IMR-90 (cell line): ENCODE results near the gene CHRNG. TPM values are rescaled to one million over a fixed set of nuclear protein-coding genes. Genes with fewer than 3 reads are reported as not detected.

Experiments used
- ATAC-seq: fragments of 200-7000 bp; cut with Tn5 transposase; 2 replicates; pipeline ENCODE4 v1.9.1; 2020; ENCODE audit warnings: low read depth, mild to moderate bottlenecking, moderate library complexity
- BruUV-seq: library from RNA; stranded (reverse); fragments of 400-500 nt; replicated peaks from 2 replicates; lab custom pipeline; 2021; lab: Mats Ljungman, UMichigan
- CTCF ChIA-PET: fragments of 300-600 bp; formaldehyde crosslinking; extraction: SDS; loops from one replicate; lab custom pipeline; 2021; ENCODE audit warnings: antibody characterized with exemption; lab: Yijun Ruan, JAX
- POLR2A ChIA-PET: fragments of 300-600 bp; sonication (Branson Sonifier 250); formaldehyde crosslinking; loops from one replicate; lab custom pipeline; 2022; ENCODE audit warnings: antibody characterized with exemption; ENCODE audit not compliant: unreplicated experiment; lab: Charles Lee
- DNase-seq: peaks from one replicate; pipeline ENCODE4 v3.0.0; 2013
- H2AFZ ChIP-seq: replicated peaks from 2 replicates; pipeline ENCODE3; 2013; ENCODE audit warnings: low read length, mild to moderate bottlenecking; ENCODE audit not compliant: poor library complexity
- H2AK5ac ChIP-seq: 2 replicates; pipeline ENCODE4 v1.6.1; 2013; ENCODE audit warnings: low read depth, low read length, inconsistent platforms
- H2AK9ac ChIP-seq: replicated peaks from 2 replicates; pipeline ENCODE3; 2013; ENCODE audit warnings: mild to moderate bottlenecking, low read depth, low read length, moderate library complexity; ENCODE audit not compliant: poor library complexity
- H2BK120ac ChIP-seq: 2 replicates; pipeline ENCODE4 v1.6.1; 2013; ENCODE audit warnings: low read depth, low read length, inconsistent platforms
- H2BK15ac ChIP-seq: 3 replicates; pipeline ENCODE4 v1.6.1; 2013; ENCODE audit warnings: low read depth, low read length, inconsistent platforms
- H2BK20ac ChIP-seq: 2 replicates; pipeline ENCODE4 v1.6.1; 2013; ENCODE audit warnings: low read depth, mild to moderate bottlenecking, inconsistent platforms, low read length, moderate library complexity
- H2BK5ac ChIP-seq: 2 replicates; pipeline ENCODE4 v1.6.1; 2013; ENCODE audit warnings: mild to moderate bottlenecking, low read depth, low read length, inconsistent platforms; ENCODE audit not compliant: poor library complexity, severe bottlenecking
- H3K14ac ChIP-seq: replicated peaks from 2 replicates; pipeline ENCODE4 v1.6.1; 2013; ENCODE audit warnings: low read depth, low read length, inconsistent platforms
- H3K18ac ChIP-seq: 2 replicates; pipeline ENCODE4 v1.6.1; 2013; ENCODE audit warnings: low read depth, low read length, control low read depth
- H3K23ac ChIP-seq: 2 replicates; pipeline ENCODE4 v1.6.1; 2013; ENCODE audit warnings: low read depth, low read length, inconsistent platforms
- H3K27ac ChIP-seq: 2 replicates; pipeline ENCODE4 v1.5.1; 2013; ENCODE audit warnings: mild to moderate bottlenecking, control low read depth, low read length; ENCODE audit not compliant: insufficient read depth
- H3K27me3 ChIP-seq: 2 replicates; pipeline ENCODE4 v1.6.1; 2013; ENCODE audit warnings: low read length; ENCODE audit not compliant: control insufficient read depth, insufficient read depth
- H3K36me3 ChIP-seq: 2 replicates; pipeline ENCODE4 v1.6.1; 2013; ENCODE audit warnings: low read length, mixed read lengths; ENCODE audit not compliant: control insufficient read depth, insufficient read depth
- H3K4ac ChIP-seq: 2 replicates; pipeline ENCODE4 v1.6.1; 2013; ENCODE audit warnings: low read depth, low read length, inconsistent platforms
- H3K4me1 ChIP-seq: 2 replicates; pipeline ENCODE4 v1.6.1; 2013; ENCODE audit warnings: low read length, mixed read lengths; ENCODE audit not compliant: control insufficient read depth, insufficient read depth
- H3K4me2 ChIP-seq: 2 replicates; pipeline ENCODE4 v1.6.1; 2013; ENCODE audit warnings: low read depth, mild to moderate bottlenecking, control low read depth, low read length, moderate library complexity
- H3K4me3 ChIP-seq: 2 replicates; pipeline ENCODE4 v1.5.1; 2013; ENCODE audit warnings: low read depth, mild to moderate bottlenecking, control low read depth, low read length, moderate library complexity; ENCODE audit not compliant: insufficient read depth
- H3K56ac ChIP-seq: 2 replicates; pipeline ENCODE4 v1.6.1; 2013; ENCODE audit warnings: low read length, inconsistent platforms; ENCODE audit not compliant: insufficient read depth; ENCODE audit errors: extremely low read depth
- H3K79me1 ChIP-seq, 2 experiments: 2 replicates each; pipeline ENCODE4 v1.6.1; 2013; ENCODE audit warnings: low read length in 2 of 2, inconsistent platforms in 1 of 2, low read depth in 1 of 2
- H3K9ac ChIP-seq: 2 replicates; pipeline ENCODE4 v1.6.1; 2013; ENCODE audit warnings: low read depth, low read length, control low read depth
- H3K9me1 ChIP-seq: 2 replicates; pipeline ENCODE4 v1.6.1; 2013; ENCODE audit warnings: low read length, inconsistent platforms; ENCODE audit not compliant: insufficient read depth
- H3K9me3 ChIP-seq: 2 replicates; pipeline ENCODE4 v1.6.1; 2013; ENCODE audit warnings: low read length; ENCODE audit not compliant: control insufficient read depth, insufficient read depth
- H4K20me1 ChIP-seq: 2 replicates; pipeline ENCODE4 v1.6.1; 2013; ENCODE audit warnings: low read length, inconsistent platforms; ENCODE audit not compliant: insufficient read depth
- H4K5ac ChIP-seq: 2 replicates; pipeline ENCODE4 v1.6.1; 2013; ENCODE audit warnings: mild to moderate bottlenecking, low read depth, low read length, control low read depth
- H4K8ac ChIP-seq, 2 experiments: 2 replicates each; pipeline ENCODE4 v1.6.1; 2013; ENCODE audit warnings: low read depth in 2 of 2, low read length in 2 of 2, control low read depth in 1 of 2, inconsistent platforms in 1 of 2
- H4K91ac ChIP-seq: 2 replicates; pipeline ENCODE4 v1.6.1; 2013; ENCODE audit warnings: low read depth, low read length, inconsistent platforms; ENCODE audit not compliant: insufficient read depth
- CEBPB ChIP-seq: IDR thresholded peaks from 2 replicates; pipeline ENCODE4 v1.6.1; 2012; ENCODE audit warnings: low read depth, low read length, improper control_type of control experiment
- CHD1 ChIP-seq: IDR thresholded peaks from 2 replicates; pipeline ENCODE4 v1.6.1; 2012; ENCODE audit warnings: low read depth, low read length, improper control_type of control experiment
- FOS ChIP-seq: fragments of 150-350 bp; IDR thresholded peaks from 2 replicates; pipeline ENCODE4 v1.6.1; 2016; ENCODE audit warnings: low read depth, low read length
- MAFK ChIP-seq: IDR thresholded peaks from 2 replicates; pipeline ENCODE4 v1.6.1; 2012; ENCODE audit warnings: low read depth, low read length, improper control_type of control experiment
- MAZ ChIP-seq: IDR thresholded peaks from 2 replicates; pipeline ENCODE4 v1.6.1; 2012; ENCODE audit warnings: low read depth, mild to moderate bottlenecking, low read length, improper control_type of control experiment, moderate library complexity, borderline replicate concordance
- MXI1 ChIP-seq: IDR thresholded peaks from 2 replicates; pipeline ENCODE4 v1.6.1; 2012; ENCODE audit warnings: low read depth, mild to moderate bottlenecking, low read length, moderate library complexity, borderline replicate concordance
- NFE2L2 ChIP-seq: fragments of 150-350 bp; IDR thresholded peaks from 2 replicates; pipeline ENCODE4 v1.6.1; 2016; ENCODE audit warnings: low read depth, mild to moderate bottlenecking, low read length
- POLR2A ChIP-seq: IDR thresholded peaks from 2 replicates; pipeline ENCODE4 v1.6.1; 2012; ENCODE audit warnings: mild to moderate bottlenecking, low read depth, low read length
- RAD21 ChIP-seq: IDR thresholded peaks from 2 replicates; pipeline ENCODE4 v1.6.1; 2012; ENCODE audit warnings: low read length, improper control_type of control experiment
- RCOR1 ChIP-seq: IDR thresholded peaks from 2 replicates; pipeline ENCODE4 v1.6.1; 2012; ENCODE audit warnings: mild to moderate bottlenecking, low read length, improper control_type of control experiment; ENCODE audit not compliant: insufficient replicate concordance
- RFX5 ChIP-seq: IDR thresholded peaks from 2 replicates; pipeline ENCODE4 v1.8.0; 2012; ENCODE audit warnings: low read depth, mild to moderate bottlenecking, low read length, moderate library complexity
- SMC3 ChIP-seq: fragments of 150-350 bp; IDR thresholded peaks from 2 replicates; pipeline ENCODE4 v1.6.1; 2016; ENCODE audit warnings: low read depth, mild to moderate bottlenecking, antibody characterized with exemption, low read length, moderate library complexity
- WGBS, 2 experiments: methylation state at CpG; one replicate each; pipeline versions ENCODE4 v1.1.5 to v1.1.7; 2013; ENCODE audit warnings: missing lambda C conversion rate in 2 of 2; ENCODE audit not compliant: insufficient read length in 1 of 2; ENCODE audit errors: extremely low coverage in 2 of 2; 5-methylcytosine and 5-hydroxymethylcytosine counted together
- dilution Hi-C: fragments of 300-500 bp; cut with HindIII; formaldehyde crosslinking; loops from one replicate; pipeline ENCODE4 v1.14.3; 2018; ENCODE audit warnings: low sequenced_read_pairs; ENCODE audit not compliant: unreplicated experiment
- in situ Hi-C: fragments of 300-500 bp; cut with MboI; formaldehyde crosslinking; loops from 3 replicates; pipeline ENCODE4 v1.14.3; 2019; ENCODE audit warnings: low sequenced_read_pairs, inconsistent platforms, mixed read lengths
- intact Hi-C: fragments of 100-400 bp; cut with micrococcal nuclease; formaldehyde crosslinking; loops from 2 replicates; pipeline ENCODE4 v1.10.0; 2022
- polyA plus RNA-seq, 3 experiments: library from polyadenylated mRNA; depleted of rRNA; stranded (reverse); fragments of >200 nt; gene quantifications; 2 replicates each; pipeline ENCODE4 v1.2.3, GENCODE V29; 2012; ENCODE audit warnings: low replicate concordance in 1 of 3
- total RNA-seq: library from RNA; depleted of rRNA; stranded (reverse); fragments of >200 nt; gene quantifications from 2 replicates; pipeline ENCODE4 v1.2.3, GENCODE V29; 2012
- TF ChIP-seq, protein P1 (sequence below): fragments of 150-350 bp; IDR thresholded peaks from 2 replicates; pipeline ENCODE4 v1.6.1; 2017; ENCODE audit warnings: mild to moderate bottlenecking, antibody characterized with exemption, low read length, low read depth
- TF ChIP-seq, protein P2 (sequence below): fragments of 150-350 bp; IDR thresholded peaks from 2 replicates; pipeline ENCODE4 v1.6.1; 2016; ENCODE audit warnings: low read depth, mild to moderate bottlenecking, low read length, moderate library complexity, borderline replicate concordance
- TF ChIP-seq, protein P3 (sequence below): conservative IDR thresholded peaks from 2 replicates; pipeline ENCODE4 v1.5.1; 2012; ENCODE audit warnings: mild to moderate bottlenecking, low read depth, low read length, improper control_type of control experiment

The CHRNG gene
- total and polyA plus RNA-seq, 2 of the 4 experiments (the other 2 are of a cell fraction) = not detected

DNA sequence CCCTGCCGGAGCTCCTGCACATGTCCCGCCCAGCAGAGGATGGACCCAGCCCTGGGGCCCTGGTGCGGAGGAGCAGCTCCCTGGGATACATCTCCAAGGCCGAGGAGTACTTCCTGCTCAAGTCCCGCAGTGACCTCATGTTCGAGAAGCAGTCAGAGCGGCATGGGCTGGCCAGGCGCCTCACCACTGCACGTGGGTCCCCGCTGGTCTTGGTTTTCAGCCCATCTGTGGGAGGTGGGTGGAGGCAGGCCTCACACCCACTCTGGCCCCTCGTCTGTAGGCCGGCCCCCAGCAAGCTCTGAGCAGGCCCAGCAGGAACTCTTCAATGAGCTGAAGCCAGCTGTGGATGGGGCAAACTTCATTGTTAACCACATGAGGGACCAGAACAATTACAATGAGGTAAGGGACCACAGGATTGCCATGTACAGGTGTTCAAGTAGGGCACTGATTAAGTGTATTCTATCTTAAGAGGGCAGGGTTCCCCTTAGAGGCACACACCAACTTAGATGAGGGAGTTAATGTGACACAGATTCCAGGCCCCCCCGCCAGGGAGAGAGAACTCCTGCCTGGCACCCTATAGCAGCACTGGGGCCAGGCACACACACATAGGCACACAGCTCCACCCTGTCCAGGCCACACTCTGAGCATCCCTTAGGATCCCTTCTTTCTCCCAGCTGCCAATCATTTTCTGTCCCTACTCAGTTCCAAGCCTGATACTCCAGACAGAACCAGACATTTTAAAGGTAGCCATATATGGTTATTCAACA, 5.4 kb upstream of the CHRNG start:
- POLR2A ChIA-PET = interaction anchor here (0.6 kb wide), 1 partner anchor 10 kb away, joined by 4 read pairs; no protein-coding TSS in a partner anchor
- dilution Hi-C loops = no loop called here
- H3K9ac ChIP-seq = no peak overlapping the region
- TF ChIP-seq RAD21 (no peak), NFE2L2 (no peak), POLR2A (no peak), RCOR1 (no peak), RFX5 (no peak), CHD1 (no peak), MAFK (no peak), CEBPB (no peak), SMC3 (no peak), MAZ (no peak), FOS (no peak), MXI1 (no peak)
- TF ChIP-seq, protein P1, sequence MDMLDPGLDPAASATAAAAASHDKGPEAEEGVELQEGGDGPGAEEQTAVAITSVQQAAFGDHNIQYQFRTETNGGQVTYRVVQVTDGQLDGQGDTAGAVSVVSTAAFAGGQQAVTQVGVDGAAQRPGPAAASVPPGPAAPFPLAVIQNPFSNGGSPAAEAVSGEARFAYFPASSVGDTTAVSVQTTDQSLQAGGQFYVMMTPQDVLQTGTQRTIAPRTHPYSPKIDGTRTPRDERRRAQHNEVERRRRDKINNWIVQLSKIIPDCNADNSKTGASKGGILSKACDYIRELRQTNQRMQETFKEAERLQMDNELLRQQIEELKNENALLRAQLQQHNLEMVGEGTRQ = no peak
- TF ChIP-seq, protein P2, sequence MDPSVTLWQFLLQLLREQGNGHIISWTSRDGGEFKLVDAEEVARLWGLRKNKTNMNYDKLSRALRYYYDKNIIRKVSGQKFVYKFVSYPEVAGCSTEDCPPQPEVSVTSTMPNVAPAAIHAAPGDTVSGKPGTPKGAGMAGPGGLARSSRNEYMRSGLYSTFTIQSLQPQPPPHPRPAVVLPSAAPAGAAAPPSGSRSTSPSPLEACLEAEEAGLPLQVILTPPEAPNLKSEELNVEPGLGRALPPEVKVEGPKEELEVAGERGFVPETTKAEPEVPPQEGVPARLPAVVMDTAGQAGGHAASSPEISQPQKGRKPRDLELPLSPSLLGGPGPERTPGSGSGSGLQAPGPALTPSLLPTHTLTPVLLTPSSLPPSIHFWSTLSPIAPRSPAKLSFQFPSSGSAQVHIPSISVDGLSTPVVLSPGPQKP = no peak
- TF ChIP-seq, protein P3, sequence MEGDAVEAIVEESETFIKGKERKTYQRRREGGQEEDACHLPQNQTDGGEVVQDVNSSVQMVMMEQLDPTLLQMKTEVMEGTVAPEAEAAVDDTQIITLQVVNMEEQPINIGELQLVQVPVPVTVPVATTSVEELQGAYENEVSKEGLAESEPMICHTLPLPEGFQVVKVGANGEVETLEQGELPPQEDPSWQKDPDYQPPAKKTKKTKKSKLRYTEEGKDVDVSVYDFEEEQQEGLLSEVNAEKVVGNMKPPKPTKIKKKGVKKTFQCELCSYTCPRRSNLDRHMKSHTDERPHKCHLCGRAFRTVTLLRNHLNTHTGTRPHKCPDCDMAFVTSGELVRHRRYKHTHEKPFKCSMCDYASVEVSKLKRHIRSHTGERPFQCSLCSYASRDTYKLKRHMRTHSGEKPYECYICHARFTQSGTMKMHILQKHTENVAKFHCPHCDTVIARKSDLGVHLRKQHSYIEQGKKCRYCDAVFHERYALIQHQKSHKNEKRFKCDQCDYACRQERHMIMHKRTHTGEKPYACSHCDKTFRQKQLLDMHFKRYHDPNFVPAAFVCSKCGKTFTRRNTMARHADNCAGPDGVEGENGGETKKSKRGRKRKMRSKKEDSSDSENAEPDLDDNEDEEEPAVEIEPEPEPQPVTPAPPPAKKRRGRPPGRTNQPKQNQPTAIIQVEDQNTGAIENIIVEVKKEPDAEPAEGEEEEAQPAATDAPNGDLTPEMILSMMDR = no peak

More for the DNA sequence above, 5.4 kb upstream of the CHRNG start:
- Histone ChIP-seq H3K4ac (no peak overlapping the region), H4K20me1 (no peaks in the 10 kb centered on the region), H4K8ac (no peak overlapping the region), H2AK9ac (no peak overlapping the region), H2AFZ (peak overlapping the region; percentile 72), H3K36me3 (no peaks in the 10 kb centered on the region), H2BK120ac (no peak overlapping the region), H3K79me1 (no peaks in the 10 kb centered on the region), H3K9me3 (peaks cover 6% of the 10 kb centered on the region), H3K23ac (no peak overlapping the region), H3K27ac (no peak overlapping the region), H3K18ac (no peak overlapping the region), H2BK15ac (no peak overlapping the region), H2BK5ac (no peak overlapping the region), H3K4me1 (no peaks in the 10 kb centered on the region; the same call in 1 of the 2 replicates), H2AK5ac (no peak overlapping the region), H3K27me3 (peaks cover 17% of the 10 kb centered on the region), H2BK20ac (no peak overlapping the region), H3K4me3 (no peak overlapping the region), H4K91ac (no peak overlapping the region), H4K5ac (no peak overlapping the region), H3K56ac (no peak overlapping the region), H3K9me1 (no peaks in the 10 kb centered on the region), H3K14ac (no peak overlapping the region), H3K4me2 (no peak overlapping the region)
- in situ Hi-C loops (no loop called here), intact Hi-C loops (no loop called here)
- ATAC-seq = peak; percentile 21; the same call in 1 of the 2 replicates
- CTCF ChIA-PET = no interaction called here
- peak; percentile 13 for DNase-seq
- no TSS peak for BruUV-seq
- 20% methylated on average over 1 of the region's 13 CpGs; no CpG with 5 or more reads in 1 of the 2 experiments for WGBS, 2 experiments
